K562 (cell line): ENCODE measurements around the gene EFNA2. TPM values are rescaled to one million over a fixed set of nuclear protein-coding genes. Genes with fewer than 3 reads are reported as not detected.

ENCODE experiments used
- ARID2 ChIP-seq: fragments of 450-650 bp; IDR thresholded peaks from 2 replicates; pipeline ENCODE4 v1.6.1; 2017; ENCODE audit warnings: antibody characterized with exemption, mild to moderate bottlenecking
- BRD9 ChIP-seq: fragments of 450-650 bp; IDR thresholded peaks from 2 replicates; pipeline ENCODE4 v1.6.1; 2018; ENCODE audit warnings: low read depth; ENCODE audit not compliant: partially characterized antibody
- ESRRB ChIP-seq: fragments of 250-450 bp; sonication (Bioruptor Pico); IDR thresholded peaks from 2 replicates; pipeline ENCODE4 v1.5.0; 2020; ENCODE audit warnings: mild to moderate bottlenecking, moderate library complexity, borderline replicate concordance
- KDM2B ChIP-seq: fragments of 250-450 bp; sonication (Bioruptor Pico); IDR thresholded peaks from 2 replicates; pipeline ENCODE4 v1.8.0; 2021; ENCODE audit warnings: mild to moderate bottlenecking, moderate library complexity
- MTF1 ChIP-seq: fragments of 250-450 bp; sonication (Bioruptor Pico); IDR thresholded peaks from 2 replicates; pipeline ENCODE4 v1.9.0; 2021; ENCODE audit warnings: moderate library complexity, mild to moderate bottlenecking, inconsistent platforms, borderline replicate concordance
- NFE2 ChIP-seq: IDR thresholded peaks from 2 replicates; pipeline ENCODE4 v1.6.1; 2014; ENCODE audit warnings: antibody characterized with exemption, low read depth
- POLR2AphosphoS2 ChIP-seq: IDR thresholded peaks from 2 replicates; pipeline ENCODE4 v1.6.1; 2012; ENCODE audit warnings: low read length, improper control_type of control experiment
- POLR2G ChIP-seq: fragments of 200-400 bp; formaldehyde crosslinking; IDR thresholded peaks from 2 replicates; pipeline ENCODE4 v1.6.1; 2017; ENCODE audit warnings: low read depth, mild to moderate bottlenecking, antibody characterized with exemption, low read length, moderate library complexity
- SAFB ChIP-seq: fragments of 200-400 bp; formaldehyde crosslinking; IDR thresholded peaks from 2 replicates; pipeline ENCODE4 v1.6.1; 2017; ENCODE audit warnings: low read depth, low read length, borderline replicate concordance
- SMARCE1 ChIP-seq: fragments of 450-650 bp; IDR thresholded peaks from 2 replicates; pipeline ENCODE4 v1.7.1; 2016; ENCODE audit warnings: mild to moderate bottlenecking
- ZBTB7A ChIP-seq: IDR thresholded peaks from 2 replicates; pipeline ENCODE4 v1.6.1; 2011; ENCODE audit warnings: low read depth, mild to moderate bottlenecking, low read length, moderate library complexity, borderline replicate concordance; ENCODE audit not compliant: control insufficient read depth
- ZNF274 ChIP-seq: IDR thresholded peaks from 2 replicates; pipeline ENCODE4 v1.6.1; 2011; ENCODE audit warnings: low read depth, mild to moderate bottlenecking, low read length, moderate library complexity, borderline replicate concordance
- ZNF764 ChIP-seq: fragments of 250-450 bp; sonication (Bioruptor Pico); IDR thresholded peaks from 2 replicates; pipeline ENCODE4 v1.4.0; 2020; ENCODE audit warnings: low read depth, mild to moderate bottlenecking, moderate library complexity
- polyA plus RNA-seq, 8 experiments: library from polyadenylated mRNA; depleted of rRNA in 4 of 8; stranded (reverse) in 5 of 8; unstranded in 3 of 8; fragments of >200 nt; fragmentation: Nextera tagmentation in 2 of 8; fragmentation: Illumina TruSeq in 1 of 8; extraction: Ambion mirVana in 2 of 8; extraction: Trizol in 1 of 8; gene quantifications; 2 replicates each; pipeline versions ENCODE4 v1.2.1 to v1.2.3, GENCODE V29; 2011 to 2014; ENCODE audit warnings: inconsistent platforms in 1 of 8, missing spikeins in 1 of 8
- total RNA-seq, 7 experiments: library from RNA; depleted of rRNA in 6 of 7; stranded (reverse); fragments of >200 nt in 6 of 7; fragmentation: Illumina TruSeq in 2 of 7; extraction: Trizol in 2 of 7; gene quantifications; 2 replicates each; pipeline versions ENCODE4 v1.2.1 to v1.2.3, GENCODE V29; 2011 to 2021; ENCODE audit warnings: low replicate concordance in 1 of 7
- TF ChIP-seq, protein P1 (sequence below): sonication (generic); formaldehyde crosslinking; IDR thresholded peaks from 2 replicates; pipeline ENCODE4 v1.4.0; 2020; ENCODE audit warnings: mild to moderate bottlenecking, missing genetic modification reagents
- TF ChIP-seq, protein P2 (sequence below): fragments of 450-650 bp; IDR thresholded peaks from 2 replicates; pipeline ENCODE4 v1.6.1; 2016; ENCODE audit warnings: low read depth
- TF ChIP-seq, protein P3 (sequence below): fragments of 250-450 bp; sonication (Bioruptor Pico); IDR thresholded peaks from 2 replicates; pipeline ENCODE4 v1.4.0; 2020; ENCODE audit warnings: mild to moderate bottlenecking, moderate library complexity

Gene EFNA2
- total and polyA plus RNA-seq, 9 of the 15 experiments (the other 6 are each of a cell fraction or from before 2014, with no cell fraction given): 0.11 to 0.44 (median 0.15) TPM; not detected in 6

DNA sequence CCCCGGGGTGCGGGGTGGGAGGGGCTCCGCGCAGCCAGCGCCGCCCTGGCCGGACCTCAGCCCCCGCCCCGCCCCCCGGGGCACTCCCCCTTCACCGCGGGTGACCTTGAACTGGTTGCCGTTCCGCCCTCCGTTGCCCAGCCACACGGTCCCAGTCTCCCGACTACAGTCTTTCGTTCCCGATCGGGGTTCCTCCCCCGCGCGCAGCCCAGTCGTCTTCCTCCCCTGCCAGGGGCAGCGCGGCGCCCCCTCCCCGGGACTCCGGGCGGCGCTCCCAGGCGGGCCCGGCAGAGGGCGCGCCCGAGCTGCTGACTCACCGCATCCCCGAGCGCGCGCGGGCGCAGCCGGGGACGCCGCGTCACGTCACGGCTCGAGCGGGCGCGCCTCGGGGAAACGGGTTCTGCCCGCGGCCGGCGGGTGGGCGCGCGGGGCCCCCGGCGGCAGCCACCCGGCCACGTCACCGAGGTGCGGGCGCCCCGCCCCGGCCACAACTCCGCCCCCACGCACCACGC is 36.8 kb upstream of the EFNA2 start (continued):
- TF ChIP-seq POLR2G (no peak; the same call in 1 of the 2 replicates), SAFB (peak; percentile 93), ZBTB7A (peak; percentile 98), MTF1 (no peak), ZNF764 (no peak), SMARCE1 (no peak), POLR2AphosphoS2 (no peak; the same call in 1 of the 2 replicates), ARID2 (no peak), BRD9 (no peak), ESRRB (CRISPR knock-in tag) (no peak), KDM2B (CRISPR knock-in tag) (no peak), NFE2 (peak; percentile 84), ZNF274 (no peak)
- TF ChIP-seq, protein P1, sequence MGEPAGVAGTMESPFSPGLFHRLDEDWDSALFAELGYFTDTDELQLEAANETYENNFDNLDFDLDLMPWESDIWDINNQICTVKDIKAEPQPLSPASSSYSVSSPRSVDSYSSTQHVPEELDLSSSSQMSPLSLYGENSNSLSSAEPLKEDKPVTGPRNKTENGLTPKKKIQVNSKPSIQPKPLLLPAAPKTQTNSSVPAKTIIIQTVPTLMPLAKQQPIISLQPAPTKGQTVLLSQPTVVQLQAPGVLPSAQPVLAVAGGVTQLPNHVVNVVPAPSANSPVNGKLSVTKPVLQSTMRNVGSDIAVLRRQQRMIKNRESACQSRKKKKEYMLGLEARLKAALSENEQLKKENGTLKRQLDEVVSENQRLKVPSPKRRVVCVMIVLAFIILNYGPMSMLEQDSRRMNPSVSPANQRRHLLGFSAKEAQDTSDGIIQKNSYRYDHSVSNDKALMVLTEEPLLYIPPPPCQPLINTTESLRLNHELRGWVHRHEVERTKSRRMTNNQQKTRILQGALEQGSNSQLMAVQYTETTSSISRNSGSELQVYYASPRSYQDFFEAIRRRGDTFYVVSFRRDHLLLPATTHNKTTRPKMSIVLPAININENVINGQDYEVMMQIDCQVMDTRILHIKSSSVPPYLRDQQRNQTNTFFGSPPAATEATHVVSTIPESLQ (CRISPR knock-in tag): no peak
- TF ChIP-seq, protein P2, sequence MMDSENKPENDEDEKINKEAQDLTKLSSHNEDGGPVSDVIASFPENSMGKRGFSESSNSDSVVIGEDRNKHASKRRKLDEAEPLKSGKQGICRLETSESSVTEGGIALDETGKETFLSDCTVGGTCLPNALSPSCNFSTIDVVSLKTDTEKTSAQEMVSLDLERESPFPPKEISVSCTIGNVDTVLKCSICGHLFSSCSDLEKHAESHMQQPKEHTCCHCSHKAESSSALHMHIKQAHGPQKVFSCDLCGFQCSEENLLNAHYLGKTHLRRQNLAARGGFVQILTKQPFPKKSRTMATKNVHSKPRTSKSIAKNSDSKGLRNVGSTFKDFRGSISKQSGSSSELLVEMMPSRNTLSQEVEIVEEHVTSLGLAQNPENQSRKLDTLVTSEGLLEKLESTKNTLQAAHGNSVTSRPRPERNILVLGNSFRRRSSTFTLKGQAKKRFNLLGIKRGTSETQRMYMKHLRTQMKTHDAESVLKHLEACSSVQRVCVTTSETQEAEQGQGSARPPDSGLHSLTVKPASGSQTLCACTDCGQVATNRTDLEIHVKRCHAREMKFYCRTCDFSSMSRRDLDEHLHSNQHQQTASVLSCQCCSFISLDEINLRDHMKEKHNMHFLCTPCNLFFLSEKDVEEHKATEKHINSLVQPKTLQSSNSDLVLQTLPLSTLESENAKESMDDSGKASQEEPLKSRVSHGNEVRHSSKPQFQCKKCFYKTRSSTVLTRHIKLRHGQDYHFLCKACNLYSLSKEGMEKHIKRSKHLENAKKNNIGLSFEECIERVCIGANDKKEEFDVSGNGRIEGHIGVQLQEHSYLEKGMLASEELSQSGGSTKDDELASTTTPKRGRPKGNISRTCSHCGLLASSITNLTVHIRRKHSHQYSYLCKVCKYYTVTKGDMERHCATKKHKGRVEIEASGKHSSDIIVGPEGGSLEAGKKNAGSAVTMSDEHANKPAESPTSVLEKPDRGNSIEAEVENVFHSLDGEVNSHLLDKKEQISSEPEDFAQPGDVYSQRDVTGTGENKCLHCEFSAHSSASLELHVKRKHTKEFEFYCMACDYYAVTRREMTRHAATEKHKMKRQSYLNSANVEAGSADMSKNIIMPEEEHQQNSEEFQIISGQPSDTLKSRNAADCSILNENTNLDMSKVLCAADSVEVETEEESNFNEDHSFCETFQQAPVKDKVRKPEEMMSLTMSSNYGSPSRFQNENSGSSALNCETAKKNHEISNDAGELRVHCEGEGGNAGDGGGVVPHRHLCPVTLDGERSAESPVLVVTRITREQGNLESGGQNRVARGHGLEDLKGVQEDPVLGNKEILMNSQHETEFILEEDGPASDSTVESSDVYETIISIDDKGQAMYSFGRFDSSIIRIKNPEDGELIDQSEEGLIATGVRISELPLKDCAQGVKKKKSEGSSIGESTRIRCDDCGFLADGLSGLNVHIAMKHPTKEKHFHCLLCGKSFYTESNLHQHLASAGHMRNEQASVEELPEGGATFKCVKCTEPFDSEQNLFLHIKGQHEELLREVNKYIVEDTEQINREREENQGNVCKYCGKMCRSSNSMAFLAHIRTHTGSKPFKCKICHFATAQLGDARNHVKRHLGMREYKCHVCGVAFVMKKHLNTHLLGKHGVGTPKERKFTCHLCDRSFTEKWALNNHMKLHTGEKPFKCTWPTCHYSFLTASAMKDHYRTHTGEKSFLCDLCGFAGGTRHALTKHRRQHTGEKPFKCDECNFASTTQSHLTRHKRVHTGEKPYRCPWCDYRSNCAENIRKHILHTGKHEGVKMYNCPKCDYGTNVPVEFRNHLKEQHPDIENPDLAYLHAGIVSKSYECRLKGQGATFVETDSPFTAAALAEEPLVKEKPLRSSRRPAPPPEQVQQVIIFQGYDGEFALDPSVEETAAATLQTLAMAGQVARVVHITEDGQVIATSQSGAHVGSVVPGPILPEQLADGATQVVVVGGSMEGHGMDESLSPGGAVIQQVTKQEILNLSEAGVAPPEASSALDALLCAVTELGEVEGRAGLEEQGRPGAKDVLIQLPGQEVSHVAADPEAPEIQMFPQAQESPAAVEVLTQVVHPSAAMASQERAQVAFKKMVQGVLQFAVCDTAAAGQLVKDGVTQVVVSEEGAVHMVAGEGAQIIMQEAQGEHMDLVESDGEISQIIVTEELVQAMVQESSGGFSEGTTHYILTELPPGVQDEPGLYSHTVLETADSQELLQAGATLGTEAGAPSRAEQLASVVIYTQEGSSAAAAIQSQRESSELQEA: no peak
- TF ChIP-seq, protein P3, sequence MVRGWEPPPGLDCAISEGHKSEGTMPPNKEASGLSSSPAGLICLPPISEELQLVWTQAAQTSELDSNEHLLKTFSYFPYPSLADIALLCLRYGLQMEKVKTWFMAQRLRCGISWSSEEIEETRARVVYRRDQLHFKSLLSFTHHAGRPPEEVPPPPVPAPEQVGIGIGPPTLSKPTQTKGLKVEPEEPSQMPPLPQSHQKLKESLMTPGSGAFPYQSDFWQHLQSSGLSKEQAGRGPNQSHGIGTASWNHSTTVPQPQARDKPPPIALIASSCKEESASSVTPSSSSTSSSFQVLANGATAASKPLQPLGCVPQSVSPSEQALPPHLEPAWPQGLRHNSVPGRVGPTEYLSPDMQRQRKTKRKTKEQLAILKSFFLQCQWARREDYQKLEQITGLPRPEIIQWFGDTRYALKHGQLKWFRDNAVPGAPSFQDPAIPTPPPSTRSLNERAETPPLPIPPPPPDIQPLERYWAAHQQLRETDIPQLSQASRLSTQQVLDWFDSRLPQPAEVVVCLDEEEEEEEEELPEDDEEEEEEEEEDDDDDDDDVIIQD (CRISPR knock-in tag): no peak
